Keratinocyte (primary cell): Measurements from ENCODE around the gene REEP6. TPM values are rescaled to one million over a fixed set of nuclear protein-coding genes. Genes with fewer than 3 reads are reported as not detected.
A peak's percentile ranks its signal among the peaks of the same experiment; 100 is the strongest.

Experiments used
- DNase-seq: peaks from one replicate; pipeline ENCODE4 v3.0.0-alpha.2; 2011; ENCODE audit warnings: low read depth, missing footprints, low spot score
- FAIRE-seq: peaks from 2 replicates; lab custom pipeline; 2011; peaks lifted over from hg19 to GRCh38; lab: Jason Lieb, UNC
- H2AFZ ChIP-seq: 2 replicates; pipeline ENCODE4 v1.6.0; 2012; ENCODE audit warnings: low read length, control low read depth, inconsistent platforms; ENCODE audit not compliant: control insufficient read depth
- H3K27ac ChIP-seq: 2 replicates; pipeline ENCODE4 v1.5.1; 2011; ENCODE audit warnings: low read length; ENCODE audit not compliant: control insufficient read depth, insufficient read depth
- H3K27me3 ChIP-seq: 3 replicates; pipeline ENCODE4 v1.6.0; 2011; ENCODE audit warnings: low read length; ENCODE audit not compliant: control insufficient read depth, insufficient read depth; ENCODE audit errors: extremely low read depth
- H3K36me3 ChIP-seq, 2 experiments: 2 replicates in 1 of 2; 3 replicates in 1 of 2; pipeline ENCODE4 v1.5.1; 2011; ENCODE audit warnings: low read length in 2 of 2, mild to moderate bottlenecking in 1 of 2; ENCODE audit not compliant: control insufficient read depth in 2 of 2, insufficient read depth in 2 of 2; ENCODE audit errors: extremely low read depth in 1 of 2
- H3K4me1 ChIP-seq: 3 replicates; pipeline ENCODE4 v1.5.1; 2011; ENCODE audit warnings: low read length; ENCODE audit not compliant: control insufficient read depth, insufficient read depth; ENCODE audit errors: extremely low read depth
- H3K4me2 ChIP-seq: 3 replicates; pipeline ENCODE4 v1.6.0; 2011; ENCODE audit warnings: low read depth, low read length; ENCODE audit not compliant: control insufficient read depth, insufficient read depth; ENCODE audit errors: extremely low read depth
- H3K4me3 ChIP-seq, 3 experiments: fragments of 200-600 bp in 1 of 3; sonication (generic) in 1 of 3; 2 replicates in 2 of 3; 3 replicates in 1 of 3; pipeline ENCODE4 v1.5.1; 2011 to 2016; ENCODE audit warnings: low read length in 3 of 3, mild to moderate bottlenecking in 3 of 3, control low read depth in 2 of 3, inconsistent platforms in 1 of 3, low read depth in 1 of 3, mixed read lengths in 1 of 3, mixed run types in 1 of 3, moderate library complexity in 1 of 3; ENCODE audit not compliant: control insufficient read depth in 2 of 3, insufficient read depth in 2 of 3; ENCODE audit errors: extremely low read depth in 1 of 3
- H3K79me2 ChIP-seq: 2 replicates; pipeline ENCODE4 v1.6.0; 2012; ENCODE audit warnings: low read length; ENCODE audit not compliant: control insufficient read depth, insufficient read depth
- H3K9ac ChIP-seq: 3 replicates; pipeline ENCODE4 v1.6.0; 2011; ENCODE audit warnings: low read length; ENCODE audit not compliant: control insufficient read depth, insufficient read depth; ENCODE audit errors: extremely low read depth
- H3K9me1 ChIP-seq: 3 replicates; pipeline ENCODE4 v1.6.0; 2011; ENCODE audit warnings: low read length; ENCODE audit not compliant: control insufficient read depth, insufficient read depth; ENCODE audit errors: extremely low read depth
- H3K9me3 ChIP-seq: 2 replicates; pipeline ENCODE4 v1.5.1; 2012; ENCODE audit warnings: low read depth, low read length; ENCODE audit not compliant: control insufficient read depth
- H4K20me1 ChIP-seq: 3 replicates; pipeline ENCODE4 v1.6.0; 2011; ENCODE audit warnings: low read length; ENCODE audit not compliant: control insufficient read depth, insufficient read depth; ENCODE audit errors: extremely low read depth
- CTCF ChIP-seq, 3 experiments: IDR thresholded peaks in 1 of 3; conservative IDR thresholded peaks in 1 of 3; optimal IDR thresholded peaks in 1 of 3; 2 replicates in 2 of 3; 3 replicates in 1 of 3; pipeline versions ENCODE3 to v1.5.1; 2011; ENCODE audit warnings: low read length in 3 of 3, mild to moderate bottlenecking in 3 of 3, moderate library complexity in 2 of 3, control low read depth in 1 of 3, inconsistent platforms in 1 of 3; ENCODE audit not compliant: insufficient read depth in 2 of 3; ENCODE audit errors: extremely low read depth in 1 of 3
- EZH2 ChIP-seq: IDR thresholded peaks from one replicate; pipeline ENCODE4 v1.6.1; 2012; ENCODE audit warnings: inconsistent platforms, mild to moderate bottlenecking, low read length, moderate library complexity
- dilution Hi-C: fragments of 300-500 bp; cut with MboI; formaldehyde crosslinking; loops from one replicate; pipeline ENCODE4 v1.7.0; 2020; ENCODE audit warnings: low sequenced_read_pairs; ENCODE audit not compliant: extremely low pct_ligation_motif_present
- polyA plus RNA-seq, 5 experiments: library from polyadenylated mRNA; depleted of rRNA in 3 of 5; stranded (reverse) in 3 of 5; stranded (forward) in 1 of 5; unstranded in 1 of 5; fragments of >200 nt; gene quantifications; 1 replicate in 1 of 5; 2 replicates in 3 of 5; 3 replicates in 1 of 5; pipeline versions ENCODE4 v1.2.1 to v1.2.3, GENCODE V29; 2011 to 2012; ENCODE audit warnings: missing spikeins in 2 of 5, low read depth in 1 of 5, low replicate concordance in 1 of 5

The REEP6 gene
- polyA plus RNA-seq, 1 donor (not counting 4 experiments of a cell fraction or from before 2014, with no cell fraction given), result 1.2 TPM

- Histone ChIP-seq H3K4me1 (peaks cover 13% of the 10 kb centered on the region), H3K4me2 (peak overlapping the region; percentile 56), H3K27me3 (peaks cover 47% of the 10 kb centered on the region), H3K9me1 (peaks cover 3% of the 10 kb centered on the region), H3K27ac (no peak overlapping the region), H4K20me1 (peaks cover 17% of the 10 kb centered on the region), H2AFZ (no peak overlapping the region), H3K9ac (no peak overlapping the region), H3K79me2 (peaks cover 16% of the 10 kb centered on the region), H3K9me3 (no peaks in the 10 kb centered on the region), H3K36me3 (peaks cover 18 to 24% of the 10 kb centered on the region in 2 experiments), H3K4me3 (no peak overlapping the region)
- no peak for DNase-seq
- dilution Hi-C loops, result no loop called here
- FAIRE-seq, result no peak
- TF ChIP-seq CTCF (optimal IDR thresholded peaks at IDR 0.05 in 1 of 3, IDR thresholded peaks at IDR 0.05 in 1 of 3, conservative IDR thresholded peaks at IDR 0.05 in 1 of 3; ENCODE audit: extremely low read depth in 1 of 3, insufficient read depth in 2 of 3, low read length in 3 of 3) (peak; percentile 65 to 89 (median 76)), EZH2 (peak; percentile 69)
These were observed 45.6 kb upstream of the REEP6 start for GRCh38 chr19:1445185-1445931.

- TF ChIP-seq CTCF (optimal IDR thresholded peaks at IDR 0.05 in 1 of 3, IDR thresholded peaks at IDR 0.05 in 1 of 3, conservative IDR thresholded peaks at IDR 0.05 in 1 of 3; ENCODE audit: extremely low read depth in 1 of 3, insufficient read depth in 2 of 3, low read length in 3 of 3) (no peak), EZH2 (no peak)
- H3K27me3 ChIP-seq, result peaks cover 55% of the 10 kb centered on the region
- peaks cover 3% of the 10 kb centered on the region for H3K9me1 ChIP-seq
- DNase-seq (no peak), FAIRE-seq (no peak)
- no peak overlapping the region for H3K4me3 ChIP-seq
- no peak overlapping the region for H3K4me2 ChIP-seq
- H2AFZ ChIP-seq, result no peak overlapping the region
- H3K9ac ChIP-seq, result no peak overlapping the region
- peaks cover 6% of the 10 kb centered on the region for H3K4me1 ChIP-seq
- peaks cover 8% of the 10 kb centered on the region for H3K79me2 ChIP-seq
- dilution Hi-C loops, result no loop called here
- peaks cover 11 to 16% of the 10 kb centered on the region in 2 experiments for H3K36me3 ChIP-seq
- no peaks in the 10 kb centered on the region for H3K9me3 ChIP-seq
- peaks cover 9% of the 10 kb centered on the region for H4K20me1 ChIP-seq
- no peak overlapping the region for H3K27ac ChIP-seq
These were observed 44.9 kb upstream of the REEP6 start for GRCh38 chr19:1445932-1446712.
